Upper lobe of right lung (tissue), 1 donor: ENCODE measurements around the gene CARD19. TPM values are rescaled to one million over a fixed set of nuclear protein-coding genes. Genes with fewer than 3 reads are reported as not detected.

Experiments
- ATAC-seq: fragments of 200-7000 bp; cut with Tn5 transposase; one replicate; pipeline ENCODE4 v1.9.1; 2020; ENCODE audit warnings: mild to moderate bottlenecking, moderate library complexity
- DNase-seq: peaks from one replicate; pipeline ENCODE4 v3.0.0-alpha.2; 2020
- H3K27ac ChIP-seq: fragments of 200-600 bp; one replicate; pipeline ENCODE4 v1.8.0; 2022
- H3K27me3 ChIP-seq: fragments of 200-600 bp; one replicate; pipeline ENCODE4 v1.8.0; 2022; ENCODE audit warnings: mild to moderate bottlenecking
- H3K36me3 ChIP-seq: fragments of 200-600 bp; one replicate; pipeline ENCODE4 v1.8.0; 2022
- H3K4me1 ChIP-seq: fragments of 200-600 bp; one replicate; pipeline ENCODE4 v1.8.0; 2022
- H3K4me3 ChIP-seq: fragments of 200-600 bp; one replicate; pipeline ENCODE4 v1.8.0; 2022; ENCODE audit warnings: mild to moderate bottlenecking
- H3K9me3 ChIP-seq: fragments of 200-600 bp; one replicate; pipeline ENCODE4 v1.8.0; 2022
- CTCF ChIP-seq: fragments of 200-600 bp; IDR thresholded peaks from one replicate; pipeline ENCODE4 v1.8.0; 2022; ENCODE audit warnings: antibody characterized with exemption
- intact Hi-C: fragments of 100-400 bp; cut with DNase I; formaldehyde crosslinking; loops from one replicate; pipeline ENCODE4 v1.11.0; 2022
- total RNA-seq: library from RNA; stranded (reverse); fragmentation: NEBNext Ultra II Directional; extraction: Animal tissue kit (Norgen Biotek cat#: 25700); gene quantifications from one replicate; pipeline ENCODE4 v1.2.1, GENCODE V29; 2021
- donor health status: DM: no; HTN: yes; CAD: no; lungs with severe emphysema.

Gene CARD19
- total RNA-seq, 1 donor from 2014 or later, result 31.8 TPM

GRCh38 chr9:93061791-93062763 lies 33.9 kb upstream of the CARD19 start:
- no peak for DNase-seq
- H3K4me3 ChIP-seq, result no peak overlapping the region
- TF ChIP-seq CTCF, result no peak
- H3K27me3 ChIP-seq, result no peaks in the 10 kb centered on the region
- intact Hi-C loops, result no loop called here
- peaks cover 34% of the 10 kb centered on the region for H3K4me1 ChIP-seq
- H3K9me3 ChIP-seq, result no peaks in the 10 kb centered on the region
- no peaks in the 10 kb centered on the region for H3K36me3 ChIP-seq
- ATAC-seq, result no peak
- H3K27ac ChIP-seq, result no peak overlapping the region

- Histone ChIP-seq H3K27me3 (no peaks in the 10 kb centered on the region), H3K9me3 (no peaks in the 10 kb centered on the region), H3K27ac (no peak overlapping the region), H3K36me3 (no peaks in the 10 kb centered on the region), H3K4me1 (peaks cover 25% of the 10 kb centered on the region), H3K4me3 (no peak overlapping the region)
- no peak for TF ChIP-seq CTCF
- intact Hi-C loops, result no loop called here
- ATAC-seq, result peak; percentile 74
- no peak for DNase-seq
Measured at GRCh38 chr9:93064392-93065134, 31.5 kb upstream of the CARD19 start.

- no peak for ATAC-seq
- H3K4me1 ChIP-seq, result peaks cover 18% of the 10 kb centered on the region
- no peak for DNase-seq
- H3K27me3 ChIP-seq, result no peaks in the 10 kb centered on the region
- intact Hi-C loops, result no loop called here
- H3K36me3 ChIP-seq, result no peaks in the 10 kb centered on the region
- no peak for TF ChIP-seq CTCF
- H3K4me3 ChIP-seq, result no peak overlapping the region
- no peaks in the 10 kb centered on the region for H3K9me3 ChIP-seq
- H3K27ac ChIP-seq, result no peak overlapping the region
Measured at GRCh38 chr9:93065135-93065720, 30.8 kb upstream of the CARD19 start.

- Histone ChIP-seq H3K4me1 (peaks cover 7% of the 10 kb centered on the region), H3K27ac (no peak overlapping the region), H3K9me3 (no peaks in the 10 kb centered on the region), H3K4me3 (no peak overlapping the region), H3K36me3 (no peaks in the 10 kb centered on the region), H3K27me3 (no peaks in the 10 kb centered on the region)
- DNase-seq (no peak), ATAC-seq (no peak)
- TF ChIP-seq CTCF, result no peak
- intact Hi-C loops, result no loop called here
Measured at GRCh38 chr9:93066978-93067603, 28.9 kb upstream of the CARD19 start.

- Histone ChIP-seq H3K4me3 (no peak overlapping the region), H3K27me3 (no peaks in the 10 kb centered on the region), H3K9me3 (no peaks in the 10 kb centered on the region), H3K4me1 (peaks cover 9% of the 10 kb centered on the region), H3K27ac (no peak overlapping the region), H3K36me3 (no peaks in the 10 kb centered on the region)
- intact Hi-C loops, result no loop called here
- ATAC-seq, result no peak
- no peak for TF ChIP-seq CTCF
- no peak for DNase-seq
Measured at GRCh38 chr9:93068956-93069355, 27.1 kb upstream of the CARD19 start.
